NK-92 (cell line): ENCODE measurements around the gene MORC2.

Experiments used
- DNase-seq: peaks from one replicate; lab custom pipeline; 2025; ENCODE audit not compliant: unreplicated experiment; lab: John Stamatoyannopoulos, UW

MORC2 gene

DNA sequence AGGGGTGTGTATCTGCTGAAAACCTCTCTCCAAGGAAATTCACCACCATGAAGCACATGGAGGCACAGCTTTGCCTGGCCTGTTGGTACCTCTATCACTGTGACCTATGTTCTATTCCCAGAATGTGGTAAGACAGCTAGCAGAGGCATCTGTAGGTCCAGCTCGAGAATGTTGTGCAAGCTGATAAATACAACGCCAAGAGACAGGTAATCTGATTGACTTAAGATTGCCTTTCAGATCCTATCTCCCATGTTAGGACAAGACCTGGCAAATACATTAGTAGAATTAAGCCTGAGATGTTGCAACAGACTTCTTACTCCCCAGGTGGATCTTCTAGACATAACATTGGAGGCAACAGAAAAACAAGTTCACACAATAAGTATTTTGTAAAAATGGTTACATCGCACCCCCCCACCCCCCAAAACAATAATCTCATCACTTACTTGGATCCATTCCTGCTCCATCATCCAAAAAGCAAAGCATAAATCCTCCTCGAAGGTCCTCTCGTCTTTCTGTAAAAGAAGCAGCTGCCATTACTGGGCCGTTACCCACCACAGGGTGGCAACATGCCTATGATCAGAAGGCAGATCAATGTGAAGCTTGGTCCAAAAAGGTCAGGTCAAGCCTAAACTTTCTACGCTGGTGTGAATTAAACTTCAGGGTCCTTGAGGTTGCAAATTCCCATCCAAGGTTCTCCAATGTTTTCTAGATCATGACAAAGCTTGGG lies 18.5 kb downstream of the MORC2 start:
- no peak for DNase-seq

- DNase-seq = no peak
Observed at GRCh38 chr22:30948930-30949342, 19.6 kb downstream of the MORC2 start.

- DNase-seq = no peak
Observed at GRCh38 chr22:30947816-30948454, 20.6 kb downstream of the MORC2 start.

GRCh38 chr22:30947173-30947815 lies 21.3 kb downstream of the MORC2 start:
- DNase-seq = no peak

DNA sequence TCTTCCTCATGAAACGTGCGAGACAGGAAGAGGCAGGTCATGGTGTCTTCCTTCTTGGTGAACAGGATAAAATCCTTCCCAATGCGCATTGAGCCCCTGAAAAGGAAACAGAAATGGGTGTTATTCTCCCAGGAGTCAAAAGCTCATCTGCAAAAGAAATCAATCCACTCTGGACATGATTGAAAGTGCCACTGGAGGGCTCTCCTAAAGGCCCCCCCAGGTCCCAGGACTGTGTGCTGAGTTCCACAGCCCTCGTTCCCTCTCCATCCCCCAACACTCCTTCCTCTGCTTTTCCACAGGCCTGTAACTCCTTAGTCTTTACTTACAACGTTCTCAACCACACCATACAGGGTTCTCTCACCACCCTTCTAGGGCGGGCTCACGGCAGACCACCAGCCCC lies 22.2 kb downstream of the MORC2 start:
- no peak for DNase-seq

DNA sequence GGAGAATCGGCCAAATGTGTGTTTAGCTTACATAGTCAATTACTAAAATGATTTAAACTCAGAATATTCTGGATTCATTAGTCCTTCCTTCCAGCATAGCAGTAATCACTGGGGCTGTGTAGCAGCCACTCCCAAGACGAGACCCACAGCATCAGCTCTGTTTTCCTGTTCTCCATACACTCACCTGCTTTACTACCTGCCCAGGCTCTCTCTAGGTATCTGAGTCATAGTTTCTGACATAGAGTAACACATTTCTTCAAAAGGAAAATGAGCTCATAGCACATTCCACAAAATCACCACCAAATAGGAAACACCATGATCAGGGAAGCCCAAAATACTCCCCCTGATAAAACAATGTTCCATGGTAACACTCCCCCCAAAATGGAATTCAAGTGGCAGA lies 22.9 kb downstream of the MORC2 start:
- DNase-seq = no peak

DNA sequence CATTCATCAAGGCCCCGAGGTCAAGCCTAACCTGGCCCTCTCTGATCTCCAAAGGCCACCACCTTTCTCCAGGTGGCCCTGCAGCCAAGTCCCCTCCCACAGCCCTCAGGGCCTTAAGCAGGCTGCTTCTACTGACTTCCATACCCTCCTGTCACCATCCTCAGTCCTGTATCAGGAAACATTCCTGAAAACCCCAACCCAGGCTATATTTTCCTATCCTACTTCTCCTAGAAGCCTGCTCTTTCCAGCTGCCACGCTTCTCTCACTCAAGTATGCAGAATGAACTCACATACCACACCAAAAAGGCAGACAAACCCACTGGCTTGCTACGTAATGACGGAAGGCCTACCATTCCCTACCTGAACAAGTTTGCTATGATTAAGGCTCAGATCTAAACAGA lies 23.6 kb downstream of the MORC2 start:
- no peak for DNase-seq

DNA sequence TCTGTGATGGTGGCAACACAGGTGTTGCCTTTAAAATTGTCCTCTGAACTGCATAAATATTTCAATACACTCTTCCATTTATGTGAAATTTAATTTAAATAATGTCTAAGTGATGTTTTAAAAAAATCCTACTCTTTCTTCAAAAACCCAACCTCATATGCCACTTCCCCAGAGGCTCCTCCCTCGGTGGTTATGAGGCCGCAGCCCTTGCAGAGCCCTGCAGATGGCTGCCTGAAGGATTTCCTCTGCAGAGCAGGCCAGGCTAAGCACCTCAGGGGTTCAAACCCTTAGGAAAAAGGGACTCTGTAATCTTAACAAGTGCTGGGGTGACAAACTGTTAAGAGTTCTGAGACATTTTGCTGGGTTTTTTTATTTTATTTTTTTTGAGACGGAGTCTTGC lies 25.2 kb downstream of the MORC2 start:
- DNase-seq = no peak

- DNase-seq = no peak
Observed at GRCh38 chr22:30941363-30941740, 27.2 kb downstream of the MORC2 start.

DNA sequence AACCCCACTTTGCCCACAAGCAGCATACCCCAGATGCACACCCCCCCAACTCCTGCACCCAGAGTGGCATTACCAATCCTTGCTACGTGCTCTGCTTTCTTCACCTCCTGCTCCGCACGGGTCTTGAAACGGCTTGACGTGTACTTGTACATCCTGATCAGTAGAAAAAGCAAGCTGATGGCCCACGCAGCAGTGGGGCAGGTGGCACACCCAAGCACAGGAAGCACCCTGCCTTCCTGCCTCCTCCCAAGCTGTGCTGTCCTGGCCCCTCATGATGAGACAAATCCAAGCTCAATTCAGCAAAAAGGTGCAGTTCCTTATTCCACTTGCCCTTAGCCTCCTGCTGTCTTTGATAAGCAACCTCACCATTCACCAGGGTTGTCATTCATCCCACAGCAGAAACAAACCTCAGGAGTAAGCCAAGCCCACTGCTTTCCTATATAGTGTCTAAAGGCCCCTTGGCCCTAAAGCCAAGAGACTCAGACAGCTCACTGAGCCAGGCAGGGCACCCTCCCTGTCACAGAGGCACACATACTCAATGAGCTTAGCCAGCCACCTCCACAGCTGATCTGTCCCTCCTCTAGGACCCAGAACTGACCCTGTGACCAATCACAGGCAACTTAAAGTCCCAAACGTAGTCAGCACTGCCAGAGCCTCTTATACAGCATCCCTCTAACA lies 27.8 kb downstream of the MORC2 start:
- no peak for DNase-seq

- no peak for DNase-seq
Observed at GRCh38 chr22:30934053-30934452, 34.5 kb downstream of the MORC2 start.

DNA sequence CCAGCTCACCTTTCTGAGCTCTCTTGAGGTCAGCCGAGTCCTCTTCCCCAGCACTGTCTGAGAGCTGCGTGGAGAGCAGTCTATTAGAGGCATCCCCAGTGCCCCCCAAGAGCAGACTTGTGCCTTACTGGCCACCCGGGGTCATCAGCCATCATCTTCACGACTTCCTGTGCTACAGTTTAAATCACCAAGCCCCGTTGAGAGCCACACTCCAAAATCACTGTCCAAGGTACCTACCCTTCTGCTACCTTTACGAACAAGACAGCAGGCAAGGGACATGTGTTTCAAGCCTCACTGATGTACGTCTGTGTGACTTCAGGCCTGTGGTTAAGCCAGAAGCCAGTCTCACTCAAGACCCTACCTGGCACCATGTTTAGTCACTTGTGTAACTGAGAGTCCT lies 35.1 kb downstream of the MORC2 start:
- no peak for DNase-seq

- no peak for DNase-seq
Observed at GRCh38 chr22:30932661-30933060, 35.9 kb downstream of the MORC2 start.

- no peak for DNase-seq
Observed at GRCh38 chr22:30931541-30932300, 36.9 kb downstream of the MORC2 start.

DNA sequence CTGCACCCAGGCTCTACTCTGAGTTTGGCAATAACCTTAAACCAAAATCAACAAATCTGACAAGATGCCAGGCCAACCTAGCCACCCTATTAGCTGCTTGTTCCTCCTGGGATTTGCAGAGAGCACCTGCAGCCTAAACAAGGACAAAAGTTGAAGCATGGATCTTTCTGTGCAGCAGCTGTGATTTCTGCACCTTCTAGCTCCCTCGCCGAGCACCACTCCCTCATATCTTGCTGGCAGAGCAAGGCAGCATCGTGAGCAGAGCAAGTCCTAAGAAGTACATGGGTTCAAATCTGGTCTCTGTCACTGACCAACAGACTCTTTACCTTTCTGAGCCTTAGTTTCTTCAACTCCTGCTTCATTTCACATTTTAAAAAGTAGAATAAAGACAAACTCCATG lies 38.3 kb downstream of the MORC2 start:
- DNase-seq = no peak

GRCh38 chr22:30928401-30928800 lies 40.2 kb downstream of the MORC2 start:
- no peak for DNase-seq

- DNase-seq = no peak
Observed at GRCh38 chr22:30927806-30928205, 40.8 kb downstream of the MORC2 start.

DNA sequence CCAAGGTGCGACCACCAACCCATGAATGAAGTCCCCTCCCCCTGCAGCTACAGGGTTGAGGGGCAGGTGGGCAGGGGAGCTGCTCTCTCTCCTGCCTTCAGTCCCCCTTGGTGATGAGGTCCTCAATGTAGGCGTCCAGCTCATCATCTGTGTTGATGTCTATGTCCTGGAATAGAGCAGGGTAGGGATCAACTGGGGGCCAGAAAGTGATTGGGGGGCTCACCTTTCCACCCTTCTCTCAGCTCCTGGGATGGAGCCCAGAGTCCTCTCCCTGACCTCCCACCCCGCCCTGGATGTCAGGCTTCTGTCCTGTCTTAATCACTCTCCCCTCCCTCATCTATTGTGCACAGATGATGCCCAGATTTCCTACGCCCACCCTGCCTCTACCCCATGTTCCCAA lies 41.9 kb downstream of the MORC2 start:
- no peak for DNase-seq

DNA sequence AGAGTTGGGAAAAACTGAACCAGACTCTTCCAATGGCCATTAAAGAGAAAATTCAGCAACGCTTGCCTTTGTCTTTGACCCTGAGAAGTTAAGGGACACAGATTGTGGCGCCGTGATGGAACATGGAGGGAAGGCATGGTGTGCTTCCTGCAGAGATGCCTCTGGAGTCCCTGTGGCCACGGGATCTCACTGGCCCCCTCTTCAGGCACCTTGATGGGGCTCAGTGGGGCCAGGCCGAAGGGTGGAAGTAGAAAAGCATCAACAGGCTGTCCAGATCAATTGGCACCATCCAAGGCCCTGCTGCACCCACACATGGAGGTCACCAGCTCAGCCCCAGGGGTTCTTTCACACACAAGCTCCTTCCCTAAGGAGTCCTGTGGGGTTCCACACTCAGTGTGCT lies 42.9 kb downstream of the MORC2 start:
- no peak for DNase-seq

DNA sequence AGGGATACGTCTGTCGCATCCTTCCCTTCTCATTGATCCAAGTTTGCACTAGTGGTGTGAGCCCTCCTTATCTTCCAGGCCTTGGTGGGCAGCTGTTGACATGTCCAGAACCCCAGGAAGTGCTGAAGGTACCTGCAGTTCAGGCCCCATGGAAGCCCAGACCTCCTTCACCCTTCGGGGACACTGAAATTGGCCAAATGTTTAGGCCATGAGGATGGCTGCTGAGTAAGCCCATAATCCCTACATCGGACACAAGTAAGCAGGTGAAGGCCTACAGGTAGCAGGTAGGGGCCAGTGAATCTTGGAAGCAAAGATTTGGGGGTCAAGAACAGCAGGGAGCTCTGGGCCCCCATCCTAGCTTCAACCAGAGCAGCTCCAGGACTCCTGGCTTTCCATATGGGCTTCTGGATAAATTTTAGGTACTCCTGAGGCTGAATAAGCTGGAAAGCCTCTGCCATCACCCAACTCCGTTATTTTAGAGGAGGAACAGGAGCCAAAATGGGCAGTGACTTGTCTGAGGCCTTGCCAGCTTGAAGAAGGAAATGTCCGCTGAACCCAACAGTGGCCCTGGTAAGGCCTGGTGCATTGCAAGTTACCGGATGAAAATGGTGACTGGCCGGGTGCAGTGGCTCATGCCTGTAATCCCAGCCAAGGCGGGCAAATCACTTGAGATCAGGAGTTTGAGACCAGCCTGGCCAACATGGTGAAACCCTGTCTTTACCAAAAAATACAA lies 45.2 kb downstream of the MORC2 start:
- no peak for DNase-seq
